Sigmoid colon (tissue), 4 donors: ENCODE results near the gene ALDH3B2.

Experiments
- CTCF ChIP-seq, 4 experiments: fragments of 450-650 bp in 3 of 4; fragments of 200-600 bp in 1 of 4; IDR thresholded peaks; one replicate each; pipeline ENCODE4 v1.5.1; 2016 to 2019; ENCODE audit warnings: antibody characterized with exemption in 4 of 4, mild to moderate bottlenecking in 3 of 4, moderate library complexity in 2 of 4
- POLR2AphosphoS5 ChIP-seq, 4 donors: sonication (generic); formaldehyde crosslinking; IDR thresholded peaks; one replicate each; pipeline ENCODE4 v1.6.1; 2017; ENCODE audit warnings: antibody characterized with exemption in 4 of 4

GRCh38 chr11:67674442-67674871, at the start of gene ALDH3B2:
- TF ChIP-seq CTCF (IDR thresholded peaks at IDR 0.05) (no peak), POLR2AphosphoS5 (IDR thresholded peaks at IDR 0.05) (no peak)
